NK-92 treated with Interleukin-12 subunit alpha and Interleukin-12 subunit beta, amount 100 ng/mL, for 24 hours (cell line): ENCODE data around the gene APOC3.

ENCODE experiments used
- DNase-seq: peaks from one replicate; lab custom pipeline; 2025; lab: John Stamatoyannopoulos, UW

The APOC3 gene

DNA sequence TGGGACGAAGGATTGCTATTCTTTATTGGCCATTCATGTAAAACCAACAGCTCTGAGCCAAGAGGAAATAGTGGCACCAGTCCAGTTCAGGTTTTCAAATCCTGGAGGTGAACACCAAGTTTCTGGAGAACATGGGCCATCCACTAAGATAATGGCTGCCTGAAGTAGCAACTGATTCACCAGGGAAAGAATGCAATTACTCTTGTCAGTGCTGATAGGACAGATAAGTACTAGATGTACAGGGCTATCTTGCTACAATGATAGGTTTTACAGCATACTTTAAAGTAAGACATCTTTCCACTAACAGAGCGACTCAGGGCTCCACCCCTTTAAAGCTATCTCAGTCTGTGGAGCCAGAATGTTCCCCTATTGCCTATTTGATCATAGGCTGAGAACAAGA is 44.5 kb downstream of the APOC3 start:
- no peak for DNase-seq

GRCh38 chr11:116875194-116875593 is 45.5 kb downstream of the APOC3 start:
- DNase-seq, result no peak

GRCh38 chr11:116876656-116877055 is 46.9 kb downstream of the APOC3 start:
- no peak for DNase-seq

DNA sequence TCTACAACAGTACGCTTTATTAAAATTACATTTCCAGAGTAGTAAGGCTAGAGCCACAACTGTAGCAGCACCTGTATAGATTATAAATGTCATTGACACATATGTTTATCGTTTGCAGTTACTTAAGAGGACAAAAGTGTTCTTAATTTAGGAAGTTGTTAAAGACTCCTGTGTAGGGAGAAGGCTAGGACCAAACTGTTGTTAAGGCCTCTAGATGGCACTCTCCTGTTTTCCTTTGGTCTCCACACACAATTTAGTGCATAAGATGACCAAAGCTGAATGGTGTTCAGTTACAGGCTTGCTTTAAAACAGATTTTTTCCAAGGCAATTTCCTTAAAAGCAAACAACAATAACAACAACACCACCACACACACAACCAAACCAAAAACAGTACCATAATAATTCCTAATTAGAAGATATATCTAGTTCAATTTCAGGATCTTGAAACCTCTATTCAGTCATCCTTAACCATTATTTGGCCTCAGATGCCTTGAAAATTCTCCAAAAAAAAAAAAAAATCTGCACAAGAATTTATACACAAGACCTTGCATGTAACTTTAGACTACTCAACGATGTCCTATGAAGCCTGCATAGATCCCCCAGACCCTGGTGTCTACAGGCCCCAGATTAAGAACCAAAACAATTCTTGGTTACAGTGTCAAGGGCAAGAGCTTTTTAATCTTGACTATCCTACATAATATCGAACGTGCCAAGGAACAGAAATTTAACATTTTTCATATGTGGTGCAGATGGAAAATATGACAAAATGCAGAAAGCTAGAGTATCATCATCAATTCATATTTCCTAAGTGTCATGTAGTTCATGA is 50.3 kb downstream of the APOC3 start:
- DNase-seq, result no peak

DNA sequence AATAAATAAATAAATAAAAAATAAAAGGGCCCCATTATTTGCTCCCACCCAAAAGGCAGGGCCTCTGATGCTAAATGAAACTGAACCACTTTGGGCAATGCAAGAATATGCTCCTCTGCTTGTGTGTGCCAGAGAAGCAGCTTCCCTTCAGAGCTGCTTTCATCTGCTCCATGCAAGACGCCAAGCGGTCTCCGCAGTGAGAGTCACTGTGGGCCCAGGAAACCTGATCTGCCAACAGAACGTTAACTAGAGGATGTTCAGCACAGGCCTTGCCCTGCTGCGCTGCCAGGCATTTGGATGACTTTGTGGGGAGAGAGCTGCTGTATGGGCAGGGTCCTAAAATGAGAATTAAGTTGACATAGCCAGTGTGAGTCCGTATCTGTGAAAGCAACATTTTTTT is 51.4 kb downstream of the APOC3 start:
- no peak for DNase-seq

DNA sequence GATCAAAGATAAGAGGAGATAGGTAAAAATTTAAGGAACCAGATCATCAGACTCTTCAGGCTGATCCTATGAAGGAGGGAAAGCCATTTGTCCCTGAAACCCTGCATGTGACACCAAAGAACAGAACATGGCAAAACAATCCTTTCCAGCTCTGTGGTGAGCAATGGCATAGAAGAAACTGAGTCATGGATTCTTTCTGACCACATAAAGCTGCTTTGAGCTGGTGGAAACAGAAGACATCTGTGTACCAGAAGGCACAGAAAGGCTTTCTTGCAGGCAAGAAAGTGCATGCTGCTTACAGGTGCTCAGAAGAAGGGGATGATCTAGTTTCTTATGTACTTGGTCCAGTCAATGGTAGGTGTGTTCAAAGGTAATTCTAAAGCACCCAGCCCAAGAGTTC is 52.7 kb downstream of the APOC3 start:
- DNase-seq, result no peak
